Measurements from ENCODE around the gene ZCCHC10. TPM values are rescaled to one million over a fixed set of nuclear protein-coding genes. Genes with fewer than 3 reads are reported as not detected.

Gene ZCCHC10
- total and polyA plus RNA-seq, 4 donors, result 5.1 to 24.2 (median 9.8) TPM

DNA sequence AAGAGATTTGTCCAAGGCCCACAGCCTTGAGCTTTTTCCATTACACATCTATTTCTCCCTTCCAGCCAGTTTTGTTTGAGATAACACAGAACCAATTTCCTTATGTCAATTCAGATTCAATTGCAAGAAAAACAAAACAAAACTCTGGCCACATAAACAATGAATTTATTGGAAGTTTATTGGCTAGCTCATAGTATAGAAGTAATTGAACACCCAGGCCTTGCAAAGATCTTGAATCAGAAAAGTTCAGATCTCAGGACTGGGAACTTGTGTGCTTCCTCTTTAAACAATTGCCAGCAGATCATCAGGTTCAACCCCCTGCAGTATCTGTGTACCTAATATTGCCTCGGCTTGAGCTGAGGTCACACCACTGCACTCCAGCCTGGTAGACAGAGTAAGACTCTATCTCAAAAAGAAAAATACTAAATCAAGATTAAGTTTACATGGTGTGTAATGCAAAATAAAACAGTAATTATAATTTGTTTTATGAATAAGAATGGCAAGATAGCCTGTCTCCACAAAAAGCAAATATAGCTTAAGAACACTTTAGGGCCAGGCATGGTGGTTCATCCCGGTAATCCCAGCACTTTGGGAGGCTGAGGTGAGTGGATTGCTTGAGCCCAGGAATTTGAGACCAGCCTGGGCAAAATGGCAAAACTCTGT, 4.1 kb upstream of the ZCCHC10 start:
- H3K27me3 ChIP-seq (ENCODE audit: control insufficient read depth in 4 of 4, insufficient read depth in 4 of 4, low read length in 3 of 4), result no peaks in the 10 kb centered on the region
- no peaks in the 10 kb centered on the region for H3K9me3 ChIP-seq (ENCODE audit: control insufficient read depth in 4 of 4, low read length in 3 of 4)
- H3K4me1 ChIP-seq (ENCODE audit: control insufficient read depth in 4 of 4, insufficient read depth in 4 of 4, low read length in 3 of 4), result peaks cover 0 to 11% (median 7%) of the 10 kb centered on the region in 4 donors
- H3K4me3 ChIP-seq (ENCODE audit: low read depth in 1 of 3, low read length in 3 of 3), result no peak overlapping the region
- no peak overlapping the region for H3K9ac ChIP-seq (ENCODE audit: low read depth in 1 of 2, low read length in 2 of 2)
- H3K27ac ChIP-seq (ENCODE audit: low read depth in 1 of 2, low read length in 2 of 2), result no peak overlapping the region
- TF ChIP-seq, protein P1, sequence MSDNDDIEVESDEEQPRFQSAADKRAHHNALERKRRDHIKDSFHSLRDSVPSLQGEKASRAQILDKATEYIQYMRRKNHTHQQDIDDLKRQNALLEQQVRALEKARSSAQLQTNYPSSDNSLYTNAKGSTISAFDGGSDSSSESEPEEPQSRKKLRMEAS (IDR thresholded peaks at IDR 0.05), result no peak
- TF ChIP-seq HNF4A (conservative IDR thresholded peaks at IDR 0.05) (no peak), CTCF (IDR thresholded peaks at IDR 0.05; ENCODE audit: low read depth, low read length, missing input control) (no peak), NR2F2 (IDR thresholded peaks at IDR 0.05) (no peak), JUND (IDR thresholded peaks at IDR 0.05) (no peak), SP1 (IDR thresholded peaks at IDR 0.05) (no peak), HNF4G (IDR thresholded peaks at IDR 0.05) (no peak), YY1 (IDR thresholded peaks at IDR 0.05) (no peak), FOXA2 (IDR thresholded peaks at IDR 0.05) (no peak), EGR1 (IDR thresholded peaks at IDR 0.05; ENCODE audit: low read depth in 2 of 2) (no peak), GABPA (IDR thresholded peaks at IDR 0.05 in 1 of 2, conservative IDR thresholded peaks at IDR 0.05 in 1 of 2) (no peak), ZBTB33 (IDR thresholded peaks at IDR 0.05) (no peak), RXRA (IDR thresholded peaks at IDR 0.05) (no peak), TAF1 (conservative IDR thresholded peaks at IDR 0.05) (no peak)
- TF ChIP-seq, protein P2, sequence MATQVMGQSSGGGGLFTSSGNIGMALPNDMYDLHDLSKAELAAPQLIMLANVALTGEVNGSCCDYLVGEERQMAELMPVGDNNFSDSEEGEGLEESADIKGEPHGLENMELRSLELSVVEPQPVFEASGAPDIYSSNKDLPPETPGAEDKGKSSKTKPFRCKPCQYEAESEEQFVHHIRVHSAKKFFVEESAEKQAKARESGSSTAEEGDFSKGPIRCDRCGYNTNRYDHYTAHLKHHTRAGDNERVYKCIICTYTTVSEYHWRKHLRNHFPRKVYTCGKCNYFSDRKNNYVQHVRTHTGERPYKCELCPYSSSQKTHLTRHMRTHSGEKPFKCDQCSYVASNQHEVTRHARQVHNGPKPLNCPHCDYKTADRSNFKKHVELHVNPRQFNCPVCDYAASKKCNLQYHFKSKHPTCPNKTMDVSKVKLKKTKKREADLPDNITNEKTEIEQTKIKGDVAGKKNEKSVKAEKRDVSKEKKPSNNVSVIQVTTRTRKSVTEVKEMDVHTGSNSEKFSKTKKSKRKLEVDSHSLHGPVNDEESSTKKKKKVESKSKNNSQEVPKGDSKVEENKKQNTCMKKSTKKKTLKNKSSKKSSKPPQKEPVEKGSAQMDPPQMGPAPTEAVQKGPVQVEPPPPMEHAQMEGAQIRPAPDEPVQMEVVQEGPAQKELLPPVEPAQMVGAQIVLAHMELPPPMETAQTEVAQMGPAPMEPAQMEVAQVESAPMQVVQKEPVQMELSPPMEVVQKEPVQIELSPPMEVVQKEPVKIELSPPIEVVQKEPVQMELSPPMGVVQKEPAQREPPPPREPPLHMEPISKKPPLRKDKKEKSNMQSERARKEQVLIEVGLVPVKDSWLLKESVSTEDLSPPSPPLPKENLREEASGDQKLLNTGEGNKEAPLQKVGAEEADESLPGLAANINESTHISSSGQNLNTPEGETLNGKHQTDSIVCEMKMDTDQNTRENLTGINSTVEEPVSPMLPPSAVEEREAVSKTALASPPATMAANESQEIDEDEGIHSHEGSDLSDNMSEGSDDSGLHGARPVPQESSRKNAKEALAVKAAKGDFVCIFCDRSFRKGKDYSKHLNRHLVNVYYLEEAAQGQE (IDR thresholded peaks at IDR 0.05), result no peak
- WGBS, result 55% methylated on average over 2 of the region's 2 CpGs
- H3K36me3 ChIP-seq (ENCODE audit: control insufficient read depth in 4 of 4, insufficient read depth in 3 of 4, low read depth in 1 of 4, low read length in 3 of 4), result no peaks in the 10 kb centered on the region
- no peak for DNase-seq (ENCODE audit: low spot score)

GRCh38 chr5:133029416-133029815, 3.1 kb upstream of the ZCCHC10 start:
- Histone ChIP-seq H3K27ac (ENCODE audit: low read depth in 1 of 2, low read length in 2 of 2) (no peak overlapping the region), H3K9ac (ENCODE audit: low read depth in 1 of 2, low read length in 2 of 2) (no peak overlapping the region), H3K36me3 (ENCODE audit: control insufficient read depth in 4 of 4, insufficient read depth in 3 of 4, low read depth in 1 of 4, low read length in 3 of 4) (no peaks in the 10 kb centered on the region), H3K27me3 (ENCODE audit: control insufficient read depth in 4 of 4, insufficient read depth in 4 of 4, low read length in 3 of 4) (no peaks in the 10 kb centered on the region), H3K9me3 (ENCODE audit: control insufficient read depth in 4 of 4, low read length in 3 of 4) (no peaks in the 10 kb centered on the region), H3K4me1 (ENCODE audit: control insufficient read depth in 4 of 4, insufficient read depth in 4 of 4, low read length in 3 of 4) (peaks cover 3 to 13% (median 11%) of the 10 kb centered on the region in 4 donors), H3K4me3 (ENCODE audit: low read depth in 1 of 3, low read length in 3 of 3) (no peak overlapping the region)
- TF ChIP-seq SP1 (IDR thresholded peaks at IDR 0.05) (no peak), ZBTB33 (IDR thresholded peaks at IDR 0.05) (no peak), YY1 (IDR thresholded peaks at IDR 0.05) (no peak), TAF1 (conservative IDR thresholded peaks at IDR 0.05) (no peak), GABPA (IDR thresholded peaks at IDR 0.05 in 1 of 2, conservative IDR thresholded peaks at IDR 0.05 in 1 of 2) (no peak)
- TF ChIP-seq, protein P1 (IDR thresholded peaks at IDR 0.05), result no peak
- 91% methylated on average over 1 of the region's 1 CpG for WGBS
- DNase-seq (ENCODE audit: low spot score), result no peak

Measured in liver (tissue), 9 donors.